ENCODE results near the gene HOXD12. TPM values are rescaled to one million over a fixed set of nuclear protein-coding genes. Genes with fewer than 3 reads are reported as not detected.

The HOXD12 gene
- polyA plus RNA-seq, 1 of the 3 experiments (the other 2 are of a cell fraction), result not detected

DNA sequence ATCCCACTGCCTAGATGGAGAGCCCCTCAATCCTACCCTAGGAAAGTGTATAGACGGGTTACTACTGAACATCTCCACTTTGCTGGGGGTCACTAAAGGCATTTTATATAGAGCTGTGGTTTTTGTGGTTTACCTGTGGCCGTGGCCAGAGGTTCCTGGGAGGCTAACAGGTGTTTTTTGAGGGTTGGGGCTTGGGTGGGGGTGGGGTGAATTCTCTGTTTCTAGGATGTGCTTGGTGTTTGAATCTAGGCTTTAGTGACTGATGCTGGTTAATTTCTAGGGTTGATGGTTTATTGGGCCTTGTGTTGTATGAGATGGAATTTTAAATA, 37.6 kb downstream of the HOXD12 start:
- ChIA-PET POLR2A (interaction anchor here (0.6 to 2.6 kb wide), 8 partner anchors 15 to 500 kb away, joined by 3 to 16 read pairs (median 8); partner anchors contain the start of genes HOXD3 and HOXD9), CTCF (interaction anchor here (1.2 to 26.1 kb wide), 10 partner anchors 13 to 1011 kb away, joined by 3 to 1047 read pairs (median 52); partner anchors contain the start of genes HOXD3 and HOXD9)
- no peaks in the 10 kb centered on the region for H3K9me2 ChIP-seq
- peak overlapping the region; percentile 96 for H3K4me2 ChIP-seq
- peaks cover 33 to 59% of the 10 kb centered on the region in 2 experiments for H3K4me1 ChIP-seq (ENCODE audit: control insufficient read depth in 1 of 2, insufficient read depth in 2 of 2, low read depth in 1 of 2, low read length in 1 of 2)
- H3K4me3 ChIP-seq (ENCODE audit: low read depth in 2 of 2, low read length in 1 of 2), result peak overlapping the region; percentile 83 to 86
- peak; percentile 26 for TF ChIP-seq CHD2 (IDR thresholded peaks at IDR 0.05; ENCODE audit: low read length, partially characterized antibody)
- no peak for TF ChIP-seq NRF1 (IDR thresholded peaks at IDR 0.05; ENCODE audit: low read depth, low read length)
- H3K27ac ChIP-seq (ENCODE audit: low read depth in 2 of 2, low read length in 1 of 2), result peak overlapping the region; percentile 63 to 92
- H3F3A ChIP-seq (replicated peaks; ENCODE audit: insufficient read depth), result peaks cover 33% of the 10 kb centered on the region
- DNase-seq, result no peak
- no peaks in the 10 kb centered on the region for H3K9me3 ChIP-seq
- no peaks in the 10 kb centered on the region for H3K27me3 ChIP-seq (ENCODE audit: insufficient read depth)
- peaks cover 45% of the 10 kb centered on the region for H3K79me2 ChIP-seq (ENCODE audit: insufficient read depth)
- H2AFZ ChIP-seq (ENCODE audit: low read depth), result peak overlapping the region; percentile 61; the same call in 1 of the 2 replicates
- H3K36me3 ChIP-seq (replicated peaks in 1 of 2; ENCODE audit: control insufficient read depth in 1 of 2, insufficient read depth in 2 of 2, low read length in 1 of 2), result no peaks in the 10 kb centered on the region
- 14% methylated on average over 1 of the region's 2 CpGs for WGBS (ENCODE audit: low lambda C conversion rate)
- no peaks in the 10 kb centered on the region for H4K20me1 ChIP-seq (ENCODE audit: insufficient read depth)
- H3K9ac ChIP-seq, result peak overlapping the region; percentile 94

DNA sequence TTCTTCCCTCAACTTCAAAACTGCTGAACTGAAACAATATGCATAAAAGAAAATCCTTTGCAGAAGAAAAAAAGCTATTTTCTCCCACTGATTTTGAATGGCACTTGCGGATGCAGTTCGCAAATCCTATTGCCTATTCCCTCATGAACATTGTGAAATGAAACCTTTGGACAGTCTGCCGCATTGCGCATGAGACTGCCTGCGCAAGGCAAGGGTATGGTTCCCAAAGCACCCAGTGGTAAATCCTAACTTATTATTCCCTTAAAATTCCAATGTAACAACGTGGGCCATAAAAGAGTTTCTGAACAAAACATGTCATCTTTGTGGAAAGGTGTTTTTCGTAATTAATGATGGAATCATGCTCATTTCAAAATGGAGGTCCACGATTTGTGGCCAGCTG, 38.3 kb downstream of the HOXD12 start:
- ChIA-PET POLR2A (interaction anchor here (1.4 to 2.6 kb wide), 3 partner anchors 132 to 437 kb away, joined by 4 to 12 read pairs (median 11); partner anchors contain the start of gene MTX2), CTCF (interaction anchor here (0.8 to 26.1 kb wide), 13 partner anchors 14 to 1011 kb away, joined by 3 to 1047 read pairs (median 26); partner anchors contain the start of genes HOXD3 and HOXD9)
- peaks cover 45% of the 10 kb centered on the region for H3K79me2 ChIP-seq (ENCODE audit: insufficient read depth)

DNA sequence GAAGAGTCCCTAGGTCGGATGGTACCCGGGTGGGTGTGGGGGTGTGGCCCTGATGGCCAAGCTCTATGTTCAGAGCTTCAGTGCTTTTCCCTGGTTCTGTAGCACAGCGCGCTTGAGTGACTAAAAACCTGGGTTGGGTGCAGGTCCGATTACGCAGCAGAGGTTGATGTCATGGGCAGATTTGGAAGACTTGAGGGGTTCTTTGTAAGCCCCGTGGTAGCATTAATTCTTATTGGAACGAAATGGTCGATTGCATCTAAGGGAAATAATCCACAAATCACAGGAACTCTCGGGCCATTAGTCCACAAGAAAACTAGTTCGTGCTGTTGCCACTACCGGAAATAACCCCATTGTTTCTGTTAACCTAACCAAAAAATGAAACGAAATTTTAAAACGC, 38.9 kb downstream of the HOXD12 start:
- CTCF ChIA-PET, result interaction anchor here (0.8 to 26.1 kb wide), 18 partner anchors 8 to 1195 kb away, joined by 3 to 1047 read pairs (median 15); partner anchors contain the start of genes HOXD3, HOXD4 and HOXD9
- POLR2A ChIA-PET, result interaction anchor here (1.4 to 3.0 kb wide), 4 partner anchors 131 to 499 kb away, joined by 4 to 21 read pairs (median 15); partner anchors contain the start of gene MTX2
- H4K20me1 ChIP-seq (ENCODE audit: insufficient read depth), result no peaks in the 10 kb centered on the region
- H3F3A ChIP-seq (replicated peaks; ENCODE audit: insufficient read depth), result peaks cover 33% of the 10 kb centered on the region
- peak overlapping the region; percentile 96 for H3K4me2 ChIP-seq
- H3K4me3 ChIP-seq (ENCODE audit: low read depth in 2 of 2, low read length in 1 of 2), result peak overlapping the region; percentile 83 to 86
- WGBS (ENCODE audit: low lambda C conversion rate), result 28% methylated on average over 14 of the region's 14 CpGs
- H3K9ac ChIP-seq, result peak overlapping the region; percentile 94
- H3K36me3 ChIP-seq (replicated peaks in 1 of 2; ENCODE audit: control insufficient read depth in 1 of 2, insufficient read depth in 2 of 2, low read length in 1 of 2), result no peaks in the 10 kb centered on the region
- no peak for DNase-seq
- H3K4me1 ChIP-seq (ENCODE audit: control insufficient read depth in 1 of 2, insufficient read depth in 2 of 2, low read depth in 1 of 2, low read length in 1 of 2), result peaks cover 25 to 48% of the 10 kb centered on the region in 2 experiments
- H3K27me3 ChIP-seq (ENCODE audit: insufficient read depth), result no peaks in the 10 kb centered on the region
- no peaks in the 10 kb centered on the region for H3K9me3 ChIP-seq
- H3K9me2 ChIP-seq, result no peaks in the 10 kb centered on the region
- TF ChIP-seq, protein P1, sequence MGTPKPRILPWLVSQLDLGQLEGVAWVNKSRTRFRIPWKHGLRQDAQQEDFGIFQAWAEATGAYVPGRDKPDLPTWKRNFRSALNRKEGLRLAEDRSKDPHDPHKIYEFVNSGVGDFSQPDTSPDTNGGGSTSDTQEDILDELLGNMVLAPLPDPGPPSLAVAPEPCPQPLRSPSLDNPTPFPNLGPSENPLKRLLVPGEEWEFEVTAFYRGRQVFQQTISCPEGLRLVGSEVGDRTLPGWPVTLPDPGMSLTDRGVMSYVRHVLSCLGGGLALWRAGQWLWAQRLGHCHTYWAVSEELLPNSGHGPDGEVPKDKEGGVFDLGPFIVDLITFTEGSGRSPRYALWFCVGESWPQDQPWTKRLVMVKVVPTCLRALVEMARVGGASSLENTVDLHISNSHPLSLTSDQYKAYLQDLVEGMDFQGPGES (IDR thresholded peaks at IDR 0.05; ENCODE audit: low read depth, low read length), result no peak
- peak; percentile 9 for TF ChIP-seq CHD2 (IDR thresholded peaks at IDR 0.05; ENCODE audit: low read length, partially characterized antibody)
- H2AFZ ChIP-seq (ENCODE audit: low read depth), result peak overlapping the region; percentile 94
- H3K79me2 ChIP-seq (ENCODE audit: insufficient read depth), result peaks cover 45% of the 10 kb centered on the region
- H3K27ac ChIP-seq (ENCODE audit: low read depth in 2 of 2, low read length in 1 of 2), result peak overlapping the region; percentile 63 to 92

More for the DNA sequence above, 38.3 kb downstream of the HOXD12 start:
- peak overlapping the region; percentile 63 to 92; a peak in 3 of 4 replicates for H3K27ac ChIP-seq (ENCODE audit: low read depth in 2 of 2, low read length in 1 of 2)
- H3K4me2 ChIP-seq, result peak overlapping the region; percentile 96
- H3K4me3 ChIP-seq (ENCODE audit: low read depth in 2 of 2, low read length in 1 of 2), result peak overlapping the region; percentile 83 to 86
- TF ChIP-seq SIN3A (IDR thresholded peaks at IDR 0.05; ENCODE audit: borderline replicate concordance, low read depth, low read length) (0 out of 2 replicates have a peak, but pooled peaks have one; percentile 43), NRF1 (IDR thresholded peaks at IDR 0.05; ENCODE audit: low read depth, low read length) (peak; percentile 43; the same call in 1 of the 2 replicates), MXI1 (IDR thresholded peaks at IDR 0.05; ENCODE audit: low read depth, low read length) (0 out of 2 replicates have a peak, but pooled peaks have one; percentile 14)
- TF ChIP-seq, protein P1 (IDR thresholded peaks at IDR 0.05; ENCODE audit: low read depth, low read length), result no peak
- no peak for DNase-seq
- peak overlapping the region; percentile 94; the same call in 1 of the 2 replicates for H2AFZ ChIP-seq (ENCODE audit: low read depth)
- H3K4me1 ChIP-seq (ENCODE audit: control insufficient read depth in 1 of 2, insufficient read depth in 2 of 2, low read depth in 1 of 2, low read length in 1 of 2), result peaks cover 31 to 55% of the 10 kb centered on the region in 2 experiments
- no peaks in the 10 kb centered on the region for H3K36me3 ChIP-seq (replicated peaks in 1 of 2; ENCODE audit: control insufficient read depth in 1 of 2, insufficient read depth in 2 of 2, low read length in 1 of 2)
- H3F3A ChIP-seq (replicated peaks; ENCODE audit: insufficient read depth), result peaks cover 33% of the 10 kb centered on the region
- H4K20me1 ChIP-seq (ENCODE audit: insufficient read depth), result no peaks in the 10 kb centered on the region
- WGBS (ENCODE audit: low lambda C conversion rate), result 42% methylated on average over 8 of the region's 8 CpGs
- peak overlapping the region; percentile 94; the same call in 1 of the 2 replicates for H3K9ac ChIP-seq
- H3K9me2 ChIP-seq, result no peaks in the 10 kb centered on the region
- H3K27me3 ChIP-seq (ENCODE audit: insufficient read depth), result no peaks in the 10 kb centered on the region
- H3K9me3 ChIP-seq, result no peaks in the 10 kb centered on the region

Data from SK-N-SH (cell line).